Gastroesophageal sphincter (tissue), 4 donors: ENCODE data around the gene INVS. TPM values are rescaled to one million over a fixed set of nuclear protein-coding genes. Genes with fewer than 3 reads are reported as not detected.

Experiments
- ATAC-seq: fragments of 150-250 bp; one replicate; pipeline ENCODE4 v1.9.1; 2016; ENCODE audit warnings: mild to moderate bottlenecking, moderate library complexity
- H3K27ac ChIP-seq, 4 donors: fragments of 200-600 bp; sonication (generic) in 3 of 4; 1 replicate in 3 of 4; 2 replicates in 1 of 4; pipeline ENCODE4 v1.5.1; 2016 to 2019
- H3K27me3 ChIP-seq: fragments of 200-600 bp; sonication (generic); one replicate; pipeline ENCODE4 v1.5.1; 2019
- H3K36me3 ChIP-seq, 2 donors: fragments of 200-600 bp; sonication (generic); one replicate each; pipeline ENCODE4 v1.5.1; 2019; ENCODE audit warnings: control low read depth in 1 of 2
- H3K4me1 ChIP-seq, 3 donors: fragments of 200-600 bp; sonication (generic); 1 replicate in 2 of 3; 2 replicates in 1 of 3; pipeline ENCODE4 v1.5.1; 2016 to 2019; ENCODE audit warnings: control low read depth in 2 of 3
- H3K4me3 ChIP-seq, 2 donors: fragments of 200-600 bp; sonication (generic); one replicate each; pipeline ENCODE4 v1.5.1; 2019; ENCODE audit warnings: mild to moderate bottlenecking in 1 of 2, moderate library complexity in 1 of 2
- H3K9me3 ChIP-seq, 3 donors: fragments of 200-600 bp; sonication (generic); one replicate each; pipeline ENCODE4 v1.5.1; 2017 to 2019; ENCODE audit warnings: control low read depth in 2 of 3
- EP300 ChIP-seq: sonication (generic); formaldehyde crosslinking; IDR thresholded peaks from one replicate; pipeline ENCODE4 v1.6.1; 2017; ENCODE audit warnings: antibody characterized with exemption, mild to moderate bottlenecking
- POLR2A ChIP-seq, 2 donors: fragments of 450-650 bp; IDR thresholded peaks; one replicate each; pipeline ENCODE4 v1.6.1; 2017; ENCODE audit warnings: antibody characterized with exemption in 2 of 2, mild to moderate bottlenecking in 2 of 2, moderate library complexity in 1 of 2
- POLR2AphosphoS5 ChIP-seq: sonication (generic); formaldehyde crosslinking; IDR thresholded peaks from one replicate; pipeline ENCODE4 v1.6.1; 2017; ENCODE audit warnings: antibody characterized with exemption
- WGBS, 2 donors: methylation state at CpG; one replicate each; pipeline ENCODE4 v1.1.5; 2018; ENCODE audit warnings: low coverage in 1 of 2; 5-methylcytosine and 5-hydroxymethylcytosine counted together
- total RNA-seq, 4 donors: library from RNA; depleted of rRNA; stranded (reverse); fragments of >200 nt; gene quantifications; one replicate each; pipeline ENCODE4 v1.1.0, GENCODE V29; 2016
- TF ChIP-seq, protein P1 (sequence below), 4 experiments: fragments of 200-600 bp in 2 of 4; fragments of 450-650 bp in 2 of 4; sonication (generic) in 1 of 4; IDR thresholded peaks; one replicate each; pipeline ENCODE4 v1.5.1; 2017 to 2019; ENCODE audit warnings: antibody characterized with exemption in 4 of 4, mild to moderate bottlenecking in 2 of 4, moderate library complexity in 2 of 4

Gene INVS
- total RNA-seq, 4 donors from 2014 or later: 18.3 to 35.0 (median 25.6) TPM

DNA sequence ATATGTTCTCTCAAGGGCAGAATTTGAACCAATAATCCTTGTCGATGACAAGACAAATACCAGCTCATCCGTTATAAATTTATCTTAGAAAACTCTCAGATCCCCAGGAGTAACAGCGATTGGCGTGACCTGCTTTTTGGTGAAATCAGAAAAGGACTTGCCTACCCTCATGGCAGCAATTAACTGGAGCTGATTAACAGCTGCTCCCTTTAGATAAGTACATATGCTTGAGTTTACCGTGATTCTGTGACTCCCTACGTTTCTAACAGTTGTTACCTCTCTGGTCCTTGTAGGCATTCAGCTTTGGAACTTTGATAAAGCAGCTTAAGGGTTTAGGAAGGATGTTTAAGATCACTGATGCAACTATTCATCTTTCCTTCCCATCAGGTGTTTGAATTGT lies 2.6 kb downstream of the INVS start:
- peaks cover 7 to 27% (median 11%) of the 10 kb centered on the region in 3 donors for H3K4me1 ChIP-seq
- H3K27ac ChIP-seq: no peak overlapping the region
- peaks cover 3 to 51% of the 10 kb centered on the region in 2 donors for H3K36me3 ChIP-seq
- no peaks in the 10 kb centered on the region for H3K9me3 ChIP-seq
- no peak overlapping the region for H3K4me3 ChIP-seq
- TF ChIP-seq, protein P1, sequence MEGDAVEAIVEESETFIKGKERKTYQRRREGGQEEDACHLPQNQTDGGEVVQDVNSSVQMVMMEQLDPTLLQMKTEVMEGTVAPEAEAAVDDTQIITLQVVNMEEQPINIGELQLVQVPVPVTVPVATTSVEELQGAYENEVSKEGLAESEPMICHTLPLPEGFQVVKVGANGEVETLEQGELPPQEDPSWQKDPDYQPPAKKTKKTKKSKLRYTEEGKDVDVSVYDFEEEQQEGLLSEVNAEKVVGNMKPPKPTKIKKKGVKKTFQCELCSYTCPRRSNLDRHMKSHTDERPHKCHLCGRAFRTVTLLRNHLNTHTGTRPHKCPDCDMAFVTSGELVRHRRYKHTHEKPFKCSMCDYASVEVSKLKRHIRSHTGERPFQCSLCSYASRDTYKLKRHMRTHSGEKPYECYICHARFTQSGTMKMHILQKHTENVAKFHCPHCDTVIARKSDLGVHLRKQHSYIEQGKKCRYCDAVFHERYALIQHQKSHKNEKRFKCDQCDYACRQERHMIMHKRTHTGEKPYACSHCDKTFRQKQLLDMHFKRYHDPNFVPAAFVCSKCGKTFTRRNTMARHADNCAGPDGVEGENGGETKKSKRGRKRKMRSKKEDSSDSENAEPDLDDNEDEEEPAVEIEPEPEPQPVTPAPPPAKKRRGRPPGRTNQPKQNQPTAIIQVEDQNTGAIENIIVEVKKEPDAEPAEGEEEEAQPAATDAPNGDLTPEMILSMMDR (IDR thresholded peaks at IDR 0.05): no peak
- no peak for TF ChIP-seq POLR2A (IDR thresholded peaks at IDR 0.05)
- TF ChIP-seq EP300: no peak
- TF ChIP-seq POLR2AphosphoS5: no peak
- ATAC-seq: no peak
- no peaks in the 10 kb centered on the region for H3K27me3 ChIP-seq
- 79 to 87% methylated on average over 6 of the region's 6 CpGs for WGBS, 2 donors

DNA sequence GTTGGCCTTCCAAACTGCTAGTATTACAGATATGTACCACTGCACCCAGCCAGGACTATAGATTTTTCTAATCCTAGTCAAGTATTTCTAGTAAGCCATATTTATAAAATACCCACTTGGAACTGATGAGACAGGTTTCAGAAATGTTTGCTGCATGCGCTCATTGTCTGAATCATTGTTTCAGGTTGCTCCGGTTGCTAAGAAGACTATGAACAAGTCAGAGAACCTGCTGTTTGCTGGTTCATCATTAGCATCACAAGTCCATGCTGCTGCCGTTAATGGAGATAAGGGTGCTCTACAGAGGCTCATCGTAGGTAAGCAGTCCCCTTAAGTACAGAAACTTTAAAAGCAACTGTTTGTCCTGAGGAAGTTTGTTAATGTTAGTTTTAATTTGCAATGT lies 5.3 kb downstream of the INVS start:
- WGBS, 2 donors: 77 to 80% methylated on average over 3 to 4 of the region's 4 CpGs
- Histone ChIP-seq H3K27me3 (no peaks in the 10 kb centered on the region), H3K4me1 (peaks cover 3 to 10% (median 3%) of the 10 kb centered on the region in 3 donors), H3K36me3 (peaks cover 3 to 69% of the 10 kb centered on the region in 2 donors), H3K27ac (no peak overlapping the region), H3K4me3 (no peak overlapping the region), H3K9me3 (no peaks in the 10 kb centered on the region)
- ATAC-seq: no peak
- TF ChIP-seq, protein P1 (IDR thresholded peaks at IDR 0.05): no peak
- TF ChIP-seq POLR2AphosphoS5: no peak
- TF ChIP-seq POLR2A (IDR thresholded peaks at IDR 0.05): no peak
- TF ChIP-seq EP300: no peak

DNA sequence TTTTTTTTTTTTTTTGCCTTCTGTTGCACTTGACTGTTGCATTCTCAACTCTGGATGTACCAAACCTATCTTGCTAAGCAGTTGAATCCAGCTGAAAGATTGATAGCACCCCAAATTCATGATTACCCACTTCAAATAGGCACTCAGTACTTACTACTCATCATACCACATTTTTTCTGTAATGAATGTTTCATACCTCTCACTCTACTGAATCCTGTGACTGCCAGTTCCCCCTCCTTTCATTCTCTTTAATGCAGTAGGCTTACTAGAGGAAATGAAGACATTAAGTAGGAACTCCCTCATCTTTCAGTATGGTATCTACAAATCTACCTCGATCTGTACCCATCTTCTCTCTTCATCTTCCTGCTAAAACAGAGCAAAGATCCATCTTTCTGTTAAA lies 6.8 kb downstream of the INVS start:
- Histone ChIP-seq H3K4me1 (peaks cover 0 to 10% (median 1%) of the 10 kb centered on the region in 3 donors), H3K4me3 (no peak overlapping the region), H3K27me3 (no peaks in the 10 kb centered on the region), H3K36me3 (peaks cover 3 to 77% of the 10 kb centered on the region in 2 donors), H3K27ac (no peak overlapping the region), H3K9me3 (no peaks in the 10 kb centered on the region)
- no peak for ATAC-seq
- WGBS, 2 donors: 0 to 43% methylated on average over 1 of the region's 1 CpG
- TF ChIP-seq EP300 (no peak), POLR2A (IDR thresholded peaks at IDR 0.05) (no peak)
- TF ChIP-seq, protein P1 (IDR thresholded peaks at IDR 0.05): no peak

DNA sequence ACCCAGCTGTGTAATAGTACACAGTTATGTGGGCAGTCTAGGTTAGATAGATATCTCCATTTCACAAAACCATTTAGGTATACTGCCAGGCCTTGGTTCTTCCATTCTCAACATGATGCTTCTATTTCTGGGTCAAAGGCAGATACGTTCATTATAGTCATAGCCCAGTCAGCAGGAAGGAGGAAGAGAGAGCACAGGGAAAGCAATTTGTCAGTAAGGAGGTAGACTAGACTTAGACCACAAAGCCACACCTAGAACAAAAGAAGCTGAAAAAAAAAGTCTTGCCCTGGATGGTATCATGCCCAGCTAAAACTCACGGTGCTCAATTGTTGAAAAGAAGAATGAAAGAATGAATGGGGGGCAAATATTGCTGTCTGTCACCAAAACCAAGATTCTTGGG lies 7.6 kb downstream of the INVS start:
- Histone ChIP-seq H3K4me3 (no peak overlapping the region), H3K9me3 (no peaks in the 10 kb centered on the region), H3K27ac (no peak overlapping the region), H3K36me3 (peaks cover 3 to 72% of the 10 kb centered on the region in 2 donors), H3K4me1 (peaks cover 0 to 17% (median 9%) of the 10 kb centered on the region in 3 donors), H3K27me3 (no peaks in the 10 kb centered on the region)
- no peak for TF ChIP-seq EP300
- no peak for ATAC-seq
- 66 to 95% methylated on average over 1 to 2 of the region's 2 CpGs for WGBS, 2 donors

- no peak overlapping the region for H3K27ac ChIP-seq
- H3K27me3 ChIP-seq: no peaks in the 10 kb centered on the region
- H3K9me3 ChIP-seq: no peaks in the 10 kb centered on the region
- H3K4me3 ChIP-seq: no peak overlapping the region
- no peak for ATAC-seq
- peaks cover 3 to 55% of the 10 kb centered on the region in 2 donors for H3K36me3 ChIP-seq
- H3K4me1 ChIP-seq: peaks cover 0 to 22% (median 11%) of the 10 kb centered on the region in 3 donors
- 24 to 33% methylated on average over 2 of the region's 2 CpGs for WGBS, 2 donors
- TF ChIP-seq POLR2AphosphoS5 (no peak), EP300 (no peak), POLR2A (IDR thresholded peaks at IDR 0.05) (no peak)
- TF ChIP-seq, protein P1 (IDR thresholded peaks at IDR 0.05): no peak
Observed at GRCh38 chr9:100108559-100108958, 9.5 kb downstream of the INVS start.
